GM23338 (cell line): ENCODE measurements around the gene IMMP2L.

Experiments used
- CREB1 ChIP-seq: fragments of 250-450 bp; sonication (Bioruptor Pico); IDR thresholded peaks from 2 replicates; pipeline ENCODE4 v1.5.0; 2020; ENCODE audit warnings: low read depth, mild to moderate bottlenecking, moderate library complexity
- CTCF ChIP-seq, 2 experiments: fragments of 200-600 bp in 1 of 2; sonication (generic) in 1 of 2; conservative IDR thresholded peaks; 2 replicates each; pipeline versions ENCODE4 v1.5.1 to v1.6.1; 2016 to 2017; ENCODE audit warnings: antibody characterized with exemption in 2 of 2, low read depth in 2 of 2, mild to moderate bottlenecking in 2 of 2, moderate library complexity in 1 of 2
- ETS1 ChIP-seq: IDR thresholded peaks from 2 replicates; pipeline ENCODE4 v1.6.1; 2016; ENCODE audit warnings: antibody characterized with exemption
- EZH2 ChIP-seq: fragments of 200-600 bp; sonication (generic); IDR thresholded peaks from one replicate; pipeline ENCODE4 v1.8.0; 2017; ENCODE audit warnings: antibody characterized with exemption, mild to moderate bottlenecking, low read depth; ENCODE audit not compliant: unreplicated experiment
- EZH2phosphoT487 ChIP-seq: fragments of 200-600 bp; sonication (generic); IDR thresholded peaks from one replicate; pipeline ENCODE4 v1.8.1; 2018; ENCODE audit warnings: antibody characterized with exemption; ENCODE audit not compliant: unreplicated experiment
- JUNB ChIP-seq: IDR thresholded peaks from one replicate; pipeline ENCODE4 v1.6.1; 2016; ENCODE audit warnings: antibody characterized with exemption; ENCODE audit not compliant: unreplicated experiment
- NANOG ChIP-seq: IDR thresholded peaks from 2 replicates; pipeline ENCODE4 v1.6.1; 2016; ENCODE audit warnings: antibody characterized with exemption, borderline replicate concordance
- POLR2AphosphoS5 ChIP-seq: IDR thresholded peaks from 2 replicates; pipeline ENCODE4 v1.6.1; 2016; ENCODE audit warnings: antibody characterized with exemption, low read depth
- REST ChIP-seq: IDR thresholded peaks from one replicate; pipeline ENCODE4 v1.6.1; 2018; ENCODE audit warnings: antibody characterized with exemption; ENCODE audit not compliant: unreplicated experiment
- STAT1 ChIP-seq: IDR thresholded peaks from one replicate; pipeline ENCODE4 v1.6.1; 2016; ENCODE audit warnings: antibody characterized with exemption; ENCODE audit not compliant: unreplicated experiment
- ZNF114 ChIP-seq: fragments of 250-450 bp; sonication (Bioruptor Pico); IDR thresholded peaks from 2 replicates; pipeline ENCODE4 v1.5.0; 2020; ENCODE audit warnings: mild to moderate bottlenecking, moderate library complexity
- ZNF462 ChIP-seq: fragments of 250-450 bp; sonication (Bioruptor Pico); IDR thresholded peaks from 2 replicates; pipeline ENCODE4 v1.5.0; 2020; ENCODE audit warnings: mild to moderate bottlenecking, moderate library complexity

GRCh38 chr7:111485701-111486380 lies 76.5 kb downstream of the IMMP2L start:
- no peak for TF ChIP-seq CTCF (conservative IDR thresholded peaks at IDR 0.05; ENCODE audit: low read depth in 2 of 2)
- TF ChIP-seq EZH2, result no peak
- TF ChIP-seq POLR2AphosphoS5, result no peak
- no peak for TF ChIP-seq EZH2phosphoT487
- TF ChIP-seq REST, result no peak
- TF ChIP-seq NANOG, result no peak
- no peak for TF ChIP-seq JUNB
- TF ChIP-seq CREB1 (CRISPR knock-in tag), result no peak
- no peak for TF ChIP-seq ETS1
- TF ChIP-seq ZNF114 (CRISPR knock-in tag), result no peak
- no peak for TF ChIP-seq ZNF462 (CRISPR knock-in tag)
- no peak for TF ChIP-seq STAT1
